H1 (cell line): Measurements from ENCODE around the gene LIN37. TPM values are rescaled to one million over a fixed set of nuclear protein-coding genes. Genes with fewer than 3 reads are reported as not detected.

Experiments
- EGR1 ChIP-seq: IDR thresholded peaks from 2 replicates; pipeline ENCODE4 v1.6.1; 2011; ENCODE audit warnings: low read depth, low read length, borderline replicate concordance
- FOSL1 ChIP-seq: IDR thresholded peaks from 2 replicates; pipeline ENCODE4 v1.6.1; 2011; ENCODE audit warnings: mild to moderate bottlenecking, low read depth, low read length, moderate library complexity; ENCODE audit not compliant: insufficient read depth
- GABPA ChIP-seq: IDR thresholded peaks from 2 replicates; pipeline ENCODE4 v1.6.1; 2011; ENCODE audit warnings: mild to moderate bottlenecking, low read length, moderate library complexity, borderline replicate concordance; ENCODE audit not compliant: insufficient read depth
- MAX ChIP-seq: IDR thresholded peaks from 2 replicates; pipeline ENCODE4 v1.6.1; 2012; ENCODE audit warnings: inconsistent platforms
- SIN3A ChIP-seq, 2 experiments: IDR thresholded peaks in 1 of 2; conservative IDR thresholded peaks in 1 of 2; 2 replicates each; pipeline ENCODE4 v1.6.1; 2011 to 2012; ENCODE audit warnings: low read length in 2 of 2, improper control_type of control experiment in 1 of 2, low read depth in 1 of 2, mild to moderate bottlenecking in 1 of 2
- SP4 ChIP-seq: IDR thresholded peaks from 2 replicates; pipeline ENCODE4 v1.6.1; 2012; ENCODE audit warnings: low read length, inconsistent platforms
- SUZ12 ChIP-seq: fragments of 200-600 bp; sonication (generic); IDR thresholded peaks from 2 replicates; pipeline ENCODE4 v1.6.1; 2012; ENCODE audit warnings: mild to moderate bottlenecking, inconsistent platforms, low read length, moderate library complexity, mixed read lengths
- TCF12 ChIP-seq: IDR thresholded peaks from 2 replicates; pipeline ENCODE4 v1.6.1; 2011; ENCODE audit warnings: low read depth, mild to moderate bottlenecking, low read length
- polyA plus RNA-seq, 7 experiments: library from polyadenylated mRNA; depleted of rRNA in 3 of 7; stranded (reverse) in 5 of 7; unstranded in 2 of 7; fragments of >200 nt in 5 of 7; fragments of 200-250 nt in 2 of 7; gene quantifications; 1 replicate in 5 of 7; 2 replicates in 1 of 7; 4 replicates in 1 of 7; pipeline versions ENCODE4 v1.2.1 to v1.2.3, GENCODE V29; 2011 to 2013; ENCODE audit warnings: missing spikeins in 2 of 7, mixed read lengths in 2 of 7
- total RNA-seq: library from RNA; stranded (reverse); fragmentation: NEBNext Ultra II Directional; extraction: Animal tissue kit (Norgen Biotek cat#: 25700); gene quantifications from 2 replicates; pipeline ENCODE4 v1.2.1, GENCODE V29; 2021
- TF ChIP-seq, protein P1 (sequence below): fragments of 300-600 bp; sonication (generic); IDR thresholded peaks from 2 replicates; pipeline ENCODE4 v1.7.1; 2012; ENCODE audit warnings: low read length, moderate library complexity, mild to moderate bottlenecking, inconsistent platforms; ENCODE audit not compliant: insufficient replicate concordance

LIN37 gene
- total and polyA plus RNA-seq, 2 of the 8 experiments (the other 6 are each of a cell fraction or from before 2014, with no cell fraction given), result 3.8 to 9.8 TPM

DNA sequence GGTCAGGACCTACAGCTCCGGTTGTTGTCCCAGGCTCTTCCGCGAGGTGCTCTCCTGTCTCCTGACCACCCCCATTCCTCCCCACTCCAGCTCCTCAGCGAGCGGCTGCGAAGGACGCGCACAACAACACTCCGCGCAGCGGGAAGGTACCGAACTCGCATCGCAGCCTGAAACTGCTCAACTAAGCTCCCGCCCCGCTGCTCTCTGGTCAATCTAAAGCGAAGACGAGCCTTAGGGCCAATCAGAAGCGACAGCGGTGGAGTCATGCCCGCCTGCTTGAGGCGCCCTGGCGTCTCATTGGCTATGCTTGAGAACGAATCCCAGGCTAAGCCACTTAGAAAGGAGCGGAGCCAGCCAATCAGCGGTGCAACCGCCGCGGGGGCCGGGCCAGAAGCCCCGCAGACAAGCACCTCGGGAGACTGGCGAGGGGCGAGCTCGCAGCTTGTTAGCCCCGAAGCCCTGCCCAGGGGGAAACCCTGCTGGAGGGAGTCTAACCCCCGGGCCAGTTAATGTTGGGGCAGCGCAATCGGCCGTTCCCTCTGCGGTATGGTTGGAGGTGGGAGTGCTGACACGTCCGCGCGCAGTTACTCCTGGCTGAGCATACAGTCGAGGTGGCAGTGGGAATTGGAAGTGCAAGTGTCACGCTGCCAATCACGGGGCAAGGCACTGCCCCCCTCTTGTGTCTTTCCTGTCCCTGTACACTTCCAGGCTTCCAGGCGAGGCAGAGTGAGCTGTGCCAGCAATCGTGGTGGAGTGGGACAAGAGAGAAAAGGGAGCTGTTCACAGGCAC lies 46.0 kb upstream of the LIN37 start (continued):
- TF ChIP-seq SUZ12 (no peak), TCF12 (0 out of 2 replicates have a peak, but pooled peaks have one; percentile 70), SIN3A (conservative IDR thresholded peaks at IDR 0.05 in 1 of 2, IDR thresholded peaks at IDR 0.05 in 1 of 2; ENCODE audit: low read depth in 1 of 2, low read length in 2 of 2) (no peak; a peak in 1 of 4 replicates), FOSL1 (no peak), EGR1 (no peak), SP4 (peak; percentile 82; the same call in 1 of the 2 replicates), MAX (peak; percentile 16; the same call in 1 of the 2 replicates), GABPA (0 out of 2 replicates have a peak, but pooled peaks have one; percentile 2)
- TF ChIP-seq, protein P1, sequence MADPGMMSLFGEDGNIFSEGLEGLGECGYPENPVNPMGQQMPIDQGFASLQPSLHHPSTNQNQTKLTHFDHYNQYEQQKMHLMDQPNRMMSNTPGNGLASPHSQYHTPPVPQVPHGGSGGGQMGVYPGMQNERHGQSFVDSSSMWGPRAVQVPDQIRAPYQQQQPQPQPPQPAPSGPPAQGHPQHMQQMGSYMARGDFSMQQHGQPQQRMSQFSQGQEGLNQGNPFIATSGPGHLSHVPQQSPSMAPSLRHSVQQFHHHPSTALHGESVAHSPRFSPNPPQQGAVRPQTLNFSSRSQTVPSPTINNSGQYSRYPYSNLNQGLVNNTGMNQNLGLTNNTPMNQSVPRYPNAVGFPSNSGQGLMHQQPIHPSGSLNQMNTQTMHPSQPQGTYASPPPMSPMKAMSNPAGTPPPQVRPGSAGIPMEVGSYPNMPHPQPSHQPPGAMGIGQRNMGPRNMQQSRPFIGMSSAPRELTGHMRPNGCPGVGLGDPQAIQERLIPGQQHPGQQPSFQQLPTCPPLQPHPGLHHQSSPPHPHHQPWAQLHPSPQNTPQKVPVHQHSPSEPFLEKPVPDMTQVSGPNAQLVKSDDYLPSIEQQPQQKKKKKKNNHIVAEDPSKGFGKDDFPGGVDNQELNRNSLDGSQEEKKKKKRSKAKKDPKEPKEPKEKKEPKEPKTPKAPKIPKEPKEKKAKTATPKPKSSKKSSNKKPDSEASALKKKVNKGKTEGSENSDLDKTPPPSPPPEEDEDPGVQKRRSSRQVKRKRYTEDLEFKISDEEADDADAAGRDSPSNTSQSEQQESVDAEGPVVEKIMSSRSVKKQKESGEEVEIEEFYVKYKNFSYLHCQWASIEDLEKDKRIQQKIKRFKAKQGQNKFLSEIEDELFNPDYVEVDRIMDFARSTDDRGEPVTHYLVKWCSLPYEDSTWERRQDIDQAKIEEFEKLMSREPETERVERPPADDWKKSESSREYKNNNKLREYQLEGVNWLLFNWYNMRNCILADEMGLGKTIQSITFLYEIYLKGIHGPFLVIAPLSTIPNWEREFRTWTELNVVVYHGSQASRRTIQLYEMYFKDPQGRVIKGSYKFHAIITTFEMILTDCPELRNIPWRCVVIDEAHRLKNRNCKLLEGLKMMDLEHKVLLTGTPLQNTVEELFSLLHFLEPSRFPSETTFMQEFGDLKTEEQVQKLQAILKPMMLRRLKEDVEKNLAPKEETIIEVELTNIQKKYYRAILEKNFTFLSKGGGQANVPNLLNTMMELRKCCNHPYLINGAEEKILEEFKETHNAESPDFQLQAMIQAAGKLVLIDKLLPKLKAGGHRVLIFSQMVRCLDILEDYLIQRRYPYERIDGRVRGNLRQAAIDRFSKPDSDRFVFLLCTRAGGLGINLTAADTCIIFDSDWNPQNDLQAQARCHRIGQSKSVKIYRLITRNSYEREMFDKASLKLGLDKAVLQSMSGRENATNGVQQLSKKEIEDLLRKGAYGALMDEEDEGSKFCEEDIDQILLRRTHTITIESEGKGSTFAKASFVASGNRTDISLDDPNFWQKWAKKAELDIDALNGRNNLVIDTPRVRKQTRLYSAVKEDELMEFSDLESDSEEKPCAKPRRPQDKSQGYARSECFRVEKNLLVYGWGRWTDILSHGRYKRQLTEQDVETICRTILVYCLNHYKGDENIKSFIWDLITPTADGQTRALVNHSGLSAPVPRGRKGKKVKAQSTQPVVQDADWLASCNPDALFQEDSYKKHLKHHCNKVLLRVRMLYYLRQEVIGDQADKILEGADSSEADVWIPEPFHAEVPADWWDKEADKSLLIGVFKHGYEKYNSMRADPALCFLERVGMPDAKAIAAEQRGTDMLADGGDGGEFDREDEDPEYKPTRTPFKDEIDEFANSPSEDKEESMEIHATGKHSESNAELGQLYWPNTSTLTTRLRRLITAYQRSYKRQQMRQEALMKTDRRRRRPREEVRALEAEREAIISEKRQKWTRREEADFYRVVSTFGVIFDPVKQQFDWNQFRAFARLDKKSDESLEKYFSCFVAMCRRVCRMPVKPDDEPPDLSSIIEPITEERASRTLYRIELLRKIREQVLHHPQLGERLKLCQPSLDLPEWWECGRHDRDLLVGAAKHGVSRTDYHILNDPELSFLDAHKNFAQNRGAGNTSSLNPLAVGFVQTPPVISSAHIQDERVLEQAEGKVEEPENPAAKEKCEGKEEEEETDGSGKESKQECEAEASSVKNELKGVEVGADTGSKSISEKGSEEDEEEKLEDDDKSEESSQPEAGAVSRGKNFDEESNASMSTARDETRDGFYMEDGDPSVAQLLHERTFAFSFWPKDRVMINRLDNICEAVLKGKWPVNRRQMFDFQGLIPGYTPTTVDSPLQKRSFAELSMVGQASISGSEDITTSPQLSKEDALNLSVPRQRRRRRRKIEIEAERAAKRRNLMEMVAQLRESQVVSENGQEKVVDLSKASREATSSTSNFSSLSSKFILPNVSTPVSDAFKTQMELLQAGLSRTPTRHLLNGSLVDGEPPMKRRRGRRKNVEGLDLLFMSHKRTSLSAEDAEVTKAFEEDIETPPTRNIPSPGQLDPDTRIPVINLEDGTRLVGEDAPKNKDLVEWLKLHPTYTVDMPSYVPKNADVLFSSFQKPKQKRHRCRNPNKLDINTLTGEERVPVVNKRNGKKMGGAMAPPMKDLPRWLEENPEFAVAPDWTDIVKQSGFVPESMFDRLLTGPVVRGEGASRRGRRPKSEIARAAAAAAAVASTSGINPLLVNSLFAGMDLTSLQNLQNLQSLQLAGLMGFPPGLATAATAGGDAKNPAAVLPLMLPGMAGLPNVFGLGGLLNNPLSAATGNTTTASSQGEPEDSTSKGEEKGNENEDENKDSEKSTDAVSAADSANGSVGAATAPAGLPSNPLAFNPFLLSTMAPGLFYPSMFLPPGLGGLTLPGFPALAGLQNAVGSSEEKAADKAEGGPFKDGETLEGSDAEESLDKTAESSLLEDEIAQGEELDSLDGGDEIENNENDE, result no peak
